ENCODE results near the gene SLC9C1. TPM values are rescaled to one million over a fixed set of nuclear protein-coding genes. Genes with fewer than 3 reads are reported as not detected.

The SLC9C1 gene
- total RNA-seq, 1 donor from 2014 or later: 0.99 TPM

- peak overlapping the region; percentile 65 for H3K27ac Mint-ChIP-seq
- H3K4me1 Mint-ChIP-seq (ENCODE audit: unreplicated experiment): peaks cover 42% of the 10 kb centered on the region
- no peaks in the 10 kb centered on the region for H3K9me3 Mint-ChIP-seq
- H3K27me3 Mint-ChIP-seq: no peaks in the 10 kb centered on the region
- no peak for TF ChIP-seq CTCF (conservative IDR thresholded peaks at IDR 0.05)
- no peaks in the 10 kb centered on the region for H3K36me3 Mint-ChIP-seq
- DNase-seq (ENCODE audit: extremely low spot score, unreplicated experiment): no peak
- peak overlapping the region; percentile 55 for H3K4me3 Mint-ChIP-seq
Observed at GRCh38 chr3:112126511-112126911, 167.5 kb downstream of the SLC9C1 start.

GRCh38 chr3:112124907-112125607 lies 169.0 kb downstream of the SLC9C1 start:
- Mint-ChIP-seq H3K4me1 (ENCODE audit: unreplicated experiment) (peaks cover 42% of the 10 kb centered on the region), H3K27me3 (no peaks in the 10 kb centered on the region)

GRCh38 chr3:112123548-112123947 lies 170.5 kb downstream of the SLC9C1 start:
- no peak for DNase-seq (ENCODE audit: extremely low spot score, unreplicated experiment)
- H3K4me1 Mint-ChIP-seq (ENCODE audit: unreplicated experiment): peaks cover 32% of the 10 kb centered on the region
- H3K9me3 Mint-ChIP-seq: no peaks in the 10 kb centered on the region
- no peaks in the 10 kb centered on the region for H3K36me3 Mint-ChIP-seq
- no peak overlapping the region for H3K4me3 Mint-ChIP-seq
- H3K27ac Mint-ChIP-seq: no peak overlapping the region
- TF ChIP-seq CTCF (conservative IDR thresholded peaks at IDR 0.05): no peak
- no peaks in the 10 kb centered on the region for H3K27me3 Mint-ChIP-seq

More at GRCh38 chr3:112124907-112125607, 169.0 kb downstream of the SLC9C1 start:
- TF ChIP-seq CTCF (conservative IDR thresholded peaks at IDR 0.05): no peak
- DNase-seq (ENCODE audit: extremely low spot score, unreplicated experiment): no peak
- Mint-ChIP-seq H3K9me3 (no peaks in the 10 kb centered on the region), H3K4me3 (no peak overlapping the region), H3K27ac (no peak overlapping the region), H3K36me3 (no peaks in the 10 kb centered on the region)

GRCh38 chr3:112122870-112123269 lies 171.1 kb downstream of the SLC9C1 start:
- no peak overlapping the region for H3K4me3 Mint-ChIP-seq
- no peaks in the 10 kb centered on the region for H3K27me3 Mint-ChIP-seq
- no peak overlapping the region for H3K27ac Mint-ChIP-seq
- no peaks in the 10 kb centered on the region for H3K36me3 Mint-ChIP-seq
- DNase-seq (ENCODE audit: extremely low spot score, unreplicated experiment): no peak
- no peak for TF ChIP-seq CTCF (conservative IDR thresholded peaks at IDR 0.05)
- H3K4me1 Mint-ChIP-seq (ENCODE audit: unreplicated experiment): peaks cover 25% of the 10 kb centered on the region
- H3K9me3 Mint-ChIP-seq: no peaks in the 10 kb centered on the region

- Mint-ChIP-seq H3K27ac (no peak overlapping the region), H3K36me3 (peaks cover 2% of the 10 kb centered on the region), H3K9me3 (no peaks in the 10 kb centered on the region), H3K27me3 (no peaks in the 10 kb centered on the region), H3K4me1 (ENCODE audit: unreplicated experiment) (peaks cover 27% of the 10 kb centered on the region), H3K4me3 (no peak overlapping the region)
- no peak for DNase-seq (ENCODE audit: extremely low spot score, unreplicated experiment)
- no peak for TF ChIP-seq CTCF (conservative IDR thresholded peaks at IDR 0.05)
Observed at GRCh38 chr3:112121577-112122547, 172.2 kb downstream of the SLC9C1 start.
